ENCODE data around the gene NMBR. TPM values are rescaled to one million over a fixed set of nuclear protein-coding genes. Genes with fewer than 3 reads are reported as not detected.
"Not testable (repeated sequence)": the region's sequence is repeated elsewhere in the genome, so short reads cannot be mapped to it uniquely, and the experiment has no call there.

Gene NMBR
- total and polyA plus RNA-seq, 12 donors, result 0.11 to 0.15 TPM; not detected in 10

GRCh38 chr6:142156758-142157068, 9.8 kb upstream of the NMBR start:
- H3K36me3 ChIP-seq (replicated peaks in 1 of 2); H3K4me3 ChIP-seq; H3K9me3 ChIP-seq (replicated peaks in 1 of 3); intact Hi-C loops (cut with DNase I); H3K27me3 ChIP-seq; DNase-seq; H3K27ac ChIP-seq; H3K4me1 ChIP-seq (replicated peaks in 1 of 2): not testable (repeated sequence)
- 83 to 88% (median 85%) methylated on average over 4 of the region's 4 CpGs for whole genome bisulfite sequencing, 4 donors
- peak in 2 of 6 experiments; percentile 0 to 4 for TF ChIP-seq CTCF (IDR thresholded peaks at IDR 0.05)

- Histone ChIP-seq H3K27me3 (no peaks in the 10 kb centered on the region), H3K4me1 (replicated peaks in 1 of 2) (peaks cover 0 to 5% of the 10 kb centered on the region in 2 donors), H3K9me3 (replicated peaks in 1 of 3) (no peaks in the 10 kb centered on the region), H3K36me3 (replicated peaks in 1 of 2) (no peaks in the 10 kb centered on the region), H3K4me3 (no peak overlapping the region), H3K27ac (no peak overlapping the region)
- TF ChIP-seq CTCF (IDR thresholded peaks at IDR 0.05) (peak; percentile 31 to 59 (median 44)), POLR2A (IDR thresholded peaks at IDR 0.05) (no peak)
- no peak for DNase-seq
- 45 to 53% (median 48%) methylated on average over 5 of the region's 5 CpGs for WGBS, 4 donors
- intact Hi-C loops (cut with DNase I), result no loop called here
Measured at GRCh38 chr6:142155895-142156757, 9.2 kb upstream of the NMBR start.

- WGBS, 4 donors, result 61 to 93% (median 76%) methylated on average over 3 of the region's 3 CpGs
- intact Hi-C loops (cut with DNase I), result no loop called here
- no peaks in the 10 kb centered on the region for H3K36me3 ChIP-seq (replicated peaks in 1 of 2)
- H3K4me3 ChIP-seq, result no peak overlapping the region
- no peak for DNase-seq
- no peaks in the 10 kb centered on the region for H3K27me3 ChIP-seq
- no peaks in the 10 kb centered on the region for H3K9me3 ChIP-seq (replicated peaks in 1 of 3)
- H3K27ac ChIP-seq, result no peak overlapping the region
- TF ChIP-seq POLR2A (IDR thresholded peaks at IDR 0.05) (no peak), CTCF (IDR thresholded peaks at IDR 0.05) (no peak)
- peaks cover 0 to 5% of the 10 kb centered on the region in 2 donors for H3K4me1 ChIP-seq (replicated peaks in 1 of 2)
Measured at GRCh38 chr6:142155091-142155490, 8.2 kb upstream of the NMBR start.

GRCh38 chr6:142154336-142154735, 7.4 kb upstream of the NMBR start:
- intact Hi-C loops (cut with DNase I), result no loop called here
- 71 to 84% (median 81%) methylated on average over 1 of the region's 1 CpG for WGBS, 4 donors
- Histone ChIP-seq H3K27ac (no peak overlapping the region), H3K9me3 (replicated peaks in 1 of 3) (no peaks in the 10 kb centered on the region), H3K4me3 (no peak overlapping the region), H3K27me3 (no peaks in the 10 kb centered on the region), H3K36me3 (replicated peaks in 1 of 2) (no peaks in the 10 kb centered on the region), H3K4me1 (replicated peaks in 1 of 2) (peaks cover 0 to 5% of the 10 kb centered on the region in 2 donors)
- DNase-seq, result no peak
- TF ChIP-seq CTCF (IDR thresholded peaks at IDR 0.05) (no peak), POLR2A (IDR thresholded peaks at IDR 0.05) (no peak)
